DMS 273 (cell line): ENCODE results near the gene MRFAP1L1.
"Not testable (repeated sequence)": the region's sequence is repeated elsewhere in the genome, so short reads cannot be mapped to it uniquely, and the experiment has no call there.

ENCODE experiments used
- DNase-seq: peaks from one replicate; lab custom pipeline; 2025; ENCODE audit not compliant: unreplicated experiment; lab: John Stamatoyannopoulos, UW

Gene MRFAP1L1

DNA sequence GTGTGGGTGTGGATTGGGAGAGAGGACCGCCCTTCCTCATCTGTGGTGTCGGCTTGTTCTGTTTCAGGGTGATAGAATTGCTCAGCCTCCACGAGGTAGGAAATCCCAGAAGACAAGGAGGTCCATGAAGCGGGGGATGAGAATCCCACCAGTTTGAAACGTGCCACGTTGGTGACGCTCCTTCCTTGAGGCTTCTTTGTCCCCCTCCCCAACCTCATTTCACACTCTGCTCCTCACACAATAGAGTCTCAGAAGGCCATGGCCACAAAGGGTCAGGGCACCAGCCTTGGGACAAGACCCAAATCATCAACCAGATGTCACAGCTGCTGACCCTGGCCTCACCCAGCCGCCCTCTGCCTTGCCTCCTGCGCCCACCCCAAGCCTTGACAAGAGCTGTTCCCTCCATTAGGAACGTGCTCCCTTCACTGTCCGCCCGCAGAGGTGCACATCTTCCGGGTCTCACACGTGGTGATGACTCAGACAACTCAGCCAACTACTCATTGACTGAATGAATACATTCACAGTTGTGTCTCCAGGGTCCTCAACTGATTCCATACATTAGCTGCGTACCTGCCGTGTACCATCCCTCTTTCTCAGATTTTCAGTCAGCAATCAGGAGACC lies 24.6 kb upstream of the MRFAP1L1 start:
- DNase-seq: no peak

DNA sequence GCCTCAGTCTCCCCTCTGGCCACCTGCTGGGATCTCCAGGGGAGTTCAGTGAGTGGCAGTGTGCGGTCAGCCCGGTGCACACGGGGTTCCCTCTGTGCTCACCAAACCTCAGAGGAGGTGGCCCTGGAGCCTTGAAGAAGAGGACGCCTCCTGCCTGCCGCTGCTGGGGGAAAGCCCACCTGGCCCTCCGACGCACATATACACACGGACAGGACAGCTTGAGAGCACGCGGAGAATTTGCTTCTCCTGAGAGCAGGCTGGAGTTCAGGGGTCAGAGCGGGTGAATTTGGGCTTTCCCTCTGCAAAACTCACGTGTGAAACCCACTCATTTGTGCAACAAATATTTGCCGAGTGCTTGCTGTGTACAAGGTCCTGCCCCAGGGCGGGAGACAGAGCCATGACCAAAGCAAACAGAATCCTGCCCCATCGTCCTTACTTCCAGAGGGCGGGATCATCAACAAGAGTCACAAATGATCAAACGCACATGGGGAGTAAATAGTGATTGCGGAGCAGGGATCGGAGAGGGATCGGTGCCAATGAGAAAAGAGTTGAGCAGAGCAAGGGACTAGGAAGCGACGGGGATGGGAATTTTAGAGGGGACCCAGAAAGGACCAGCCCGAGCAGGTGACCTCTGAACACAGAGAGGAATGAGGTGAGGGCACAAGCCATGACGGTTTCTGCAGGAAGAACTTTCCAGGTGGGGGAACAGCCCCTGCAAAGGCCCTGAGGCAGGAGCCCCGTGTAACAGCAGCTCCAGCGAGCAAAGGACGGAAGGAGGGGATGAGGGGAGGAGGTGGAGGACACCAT lies 23.9 kb upstream of the MRFAP1L1 start:
- no peak for DNase-seq

DNA sequence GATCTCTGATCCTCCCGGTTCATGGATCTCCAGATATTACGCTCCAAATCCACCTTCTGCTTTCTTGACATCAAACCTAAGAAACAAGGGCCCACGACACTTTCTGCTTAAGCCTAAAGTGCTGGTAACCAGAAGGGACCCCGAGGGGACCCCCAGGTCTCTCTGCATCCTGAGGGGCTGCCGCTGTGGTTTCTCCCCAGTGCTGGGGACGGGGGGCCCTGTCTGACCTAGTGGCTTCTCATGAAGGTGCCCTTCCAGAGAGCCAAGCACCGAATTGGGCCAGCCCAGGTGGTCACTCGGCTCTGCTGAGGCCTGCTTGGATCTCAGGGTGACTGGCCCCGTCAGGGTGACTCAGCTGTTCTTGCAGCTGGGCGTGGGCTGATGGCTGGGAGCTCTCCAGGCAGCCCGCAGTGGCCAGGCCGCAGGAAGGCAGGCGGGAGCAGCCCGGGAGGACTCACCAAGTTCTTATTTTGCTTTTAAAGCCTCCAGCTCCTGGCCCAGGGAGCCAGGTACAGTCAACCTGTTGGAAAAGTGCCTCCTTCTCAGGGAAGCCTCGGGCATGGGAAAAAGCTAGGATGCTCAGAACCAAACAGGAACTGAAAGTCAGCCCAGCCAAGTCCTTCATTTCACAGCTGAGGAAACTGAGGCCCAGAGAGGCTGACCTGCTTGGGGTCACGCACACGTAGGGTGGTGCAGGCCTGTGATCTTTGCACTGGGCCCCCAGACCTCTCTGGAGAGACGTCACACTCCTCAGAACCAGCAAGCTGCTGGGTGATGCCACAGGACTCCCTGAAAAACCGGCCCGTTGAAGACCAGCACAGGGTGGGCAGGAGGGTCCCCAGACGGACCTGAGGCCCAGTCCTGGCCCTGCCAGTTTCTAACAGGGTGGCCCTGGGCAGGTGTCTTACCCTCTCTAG lies 23.0 kb upstream of the MRFAP1L1 start:
- DNase-seq: no peak

DNA sequence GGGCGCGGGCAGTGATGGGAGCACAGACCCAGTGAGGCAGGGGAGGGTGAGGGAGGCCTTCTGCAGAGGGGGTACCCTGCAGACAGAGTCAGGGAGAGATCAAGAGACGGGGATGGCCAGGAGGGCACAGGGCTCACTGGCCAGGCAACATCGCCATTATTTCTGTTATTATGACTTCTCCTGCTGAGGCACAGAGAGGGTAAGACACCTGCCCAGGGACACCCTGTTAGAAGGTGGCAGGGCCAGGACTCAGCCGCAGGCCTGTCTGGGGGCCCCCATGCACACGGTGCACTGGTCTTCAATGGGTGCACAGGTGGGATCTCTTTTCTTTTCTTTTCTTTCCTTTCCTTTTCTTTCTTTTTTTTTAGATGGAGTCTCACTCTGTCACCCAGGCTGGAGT lies 22.1 kb upstream of the MRFAP1L1 start:
- DNase-seq: no peak

DNA sequence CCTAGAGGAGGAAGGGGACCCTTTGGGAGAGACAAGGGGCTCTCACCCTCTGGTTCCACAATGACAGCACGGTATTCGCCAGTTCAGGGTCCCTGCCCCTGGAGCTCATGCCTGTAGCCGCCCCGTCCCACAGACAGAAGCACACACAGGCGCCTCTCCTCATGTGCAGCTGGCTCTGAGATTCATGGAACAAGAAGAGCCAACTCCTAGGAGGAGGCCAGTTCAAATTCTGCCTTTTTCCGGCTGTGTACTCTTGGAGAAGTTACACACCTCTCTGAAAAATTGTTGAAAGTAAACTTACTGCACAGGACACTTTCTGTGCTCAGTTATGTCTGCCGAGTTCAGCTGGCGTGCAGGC lies 21.6 kb upstream of the MRFAP1L1 start:
- DNase-seq: no peak

DNA sequence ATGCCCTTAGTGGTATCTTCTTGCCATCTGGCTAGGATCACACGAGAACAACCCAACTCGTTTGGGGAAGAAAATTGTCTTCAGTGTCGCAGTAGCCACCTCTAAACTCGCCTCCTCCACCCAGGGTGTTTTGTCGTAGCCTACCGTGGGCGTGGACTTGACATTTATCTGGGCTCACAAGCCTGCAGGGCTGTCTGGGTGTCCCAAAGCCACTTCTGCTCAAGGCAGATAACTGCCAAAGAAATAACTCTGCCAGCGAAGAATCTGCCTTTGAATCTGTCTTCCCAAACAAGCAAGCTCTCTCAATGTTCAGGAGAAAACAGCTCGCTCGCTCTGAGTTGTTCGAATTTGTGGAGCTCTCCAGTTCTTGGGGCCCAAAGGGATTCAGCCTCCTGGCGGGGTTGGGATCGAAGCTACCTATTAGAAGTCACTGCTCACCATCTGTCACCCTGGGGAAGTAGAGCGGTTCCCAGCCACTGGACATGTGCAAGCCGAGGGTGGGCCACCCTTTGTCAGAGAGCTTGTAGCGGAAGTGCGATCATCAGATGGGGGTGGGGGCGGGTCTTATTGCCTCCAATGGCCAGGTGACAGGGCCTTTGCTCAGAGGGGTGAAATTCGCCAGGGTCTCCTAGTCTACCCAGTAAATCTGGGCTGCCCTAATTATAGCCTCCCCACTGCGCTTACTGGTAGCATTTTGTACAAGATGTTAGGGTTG lies 21.1 kb upstream of the MRFAP1L1 start:
- peak; percentile 39 for DNase-seq

DNA sequence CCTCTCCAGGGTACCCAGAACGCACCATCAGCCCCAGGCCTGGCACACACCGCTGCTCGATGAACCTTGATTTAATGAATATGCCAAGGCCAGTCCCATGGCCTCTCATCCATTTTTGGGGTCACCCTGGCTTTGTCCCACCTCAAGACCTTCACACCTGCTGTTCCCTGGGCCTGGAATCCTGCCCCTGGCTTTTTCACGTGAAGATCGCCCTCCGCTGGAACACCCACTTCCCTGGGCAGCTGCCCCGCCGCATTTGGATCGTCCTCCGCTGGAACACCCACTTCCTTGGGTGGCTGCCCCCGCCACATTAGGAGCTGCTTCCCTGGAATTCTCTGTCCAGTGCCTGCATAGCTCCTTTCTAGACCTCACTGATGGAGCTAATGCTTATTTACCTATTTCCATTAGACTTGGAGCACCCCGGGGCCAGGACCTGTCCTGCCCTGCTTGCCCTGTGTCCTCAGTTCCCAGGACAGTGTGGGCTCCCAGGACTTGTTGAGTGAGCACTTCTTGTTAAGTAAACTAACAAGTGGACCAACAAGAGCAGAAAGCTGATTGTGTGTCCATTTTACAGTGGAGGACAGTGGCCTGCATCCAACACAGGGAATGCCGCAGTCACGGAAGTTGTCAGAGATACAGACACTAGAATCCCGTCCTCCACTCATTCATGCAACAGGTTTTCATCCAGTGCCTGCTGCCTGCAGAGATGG lies 18.8 kb upstream of the MRFAP1L1 start:
- no peak for DNase-seq

DNA sequence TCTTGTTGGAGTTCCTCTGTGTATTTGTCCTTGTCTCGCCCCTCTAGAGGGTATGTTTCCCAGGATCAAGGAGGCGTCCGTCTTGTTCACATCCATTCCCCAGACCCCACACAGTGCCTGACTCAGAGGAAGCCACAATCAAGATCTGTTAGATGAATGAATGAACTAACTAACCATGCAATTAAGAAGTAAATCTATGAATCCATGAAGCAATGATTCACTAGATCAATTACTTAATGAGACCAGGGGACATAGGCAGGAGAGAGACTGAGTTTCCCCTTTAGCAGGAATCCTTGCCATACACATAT lies 18.2 kb upstream of the MRFAP1L1 start:
- DNase-seq: no peak

DNA sequence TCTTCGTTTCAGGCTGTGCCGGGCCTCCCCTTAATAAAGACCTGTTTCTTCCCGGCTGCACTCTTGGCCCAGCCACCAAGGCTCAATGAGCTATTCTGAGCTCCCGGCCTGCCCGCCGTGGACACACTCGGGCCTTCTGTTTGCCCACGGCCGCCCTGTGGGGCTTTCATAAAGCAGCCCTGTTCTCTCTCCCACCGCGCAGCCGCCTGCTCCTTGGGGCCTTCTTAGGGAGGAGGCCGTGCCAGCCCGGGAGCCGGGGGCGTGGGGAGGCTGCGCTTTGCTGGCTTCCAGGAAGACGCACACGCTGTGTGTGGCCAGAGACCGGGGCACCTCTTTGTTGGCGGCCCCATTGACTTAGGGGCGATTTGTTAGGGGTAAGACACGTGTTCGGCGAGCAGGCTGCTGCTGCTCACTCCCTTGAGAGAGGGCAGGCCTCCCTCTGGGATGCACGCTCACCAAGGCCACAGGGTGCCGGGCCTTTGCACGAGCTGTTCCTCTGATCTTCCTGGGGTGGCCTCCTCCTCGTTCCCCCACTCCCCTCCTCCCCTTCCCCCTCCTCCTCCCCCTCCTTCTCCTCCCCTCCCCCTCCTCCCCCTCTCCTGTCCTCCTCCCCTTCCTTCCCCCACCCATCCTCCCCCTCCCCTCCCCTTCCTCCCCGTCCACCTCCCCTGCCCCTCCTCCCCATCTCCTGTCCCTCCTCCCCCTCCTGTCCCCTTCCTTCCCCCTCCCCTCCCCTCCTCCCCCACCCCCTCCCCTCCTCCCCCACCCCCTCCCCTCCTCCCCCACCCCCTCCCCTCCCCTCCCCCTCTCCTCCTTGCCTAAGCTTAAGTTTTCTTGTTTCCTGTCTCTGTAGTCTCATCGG lies 17.6 kb upstream of the MRFAP1L1 start:
- no peak for DNase-seq

DNA sequence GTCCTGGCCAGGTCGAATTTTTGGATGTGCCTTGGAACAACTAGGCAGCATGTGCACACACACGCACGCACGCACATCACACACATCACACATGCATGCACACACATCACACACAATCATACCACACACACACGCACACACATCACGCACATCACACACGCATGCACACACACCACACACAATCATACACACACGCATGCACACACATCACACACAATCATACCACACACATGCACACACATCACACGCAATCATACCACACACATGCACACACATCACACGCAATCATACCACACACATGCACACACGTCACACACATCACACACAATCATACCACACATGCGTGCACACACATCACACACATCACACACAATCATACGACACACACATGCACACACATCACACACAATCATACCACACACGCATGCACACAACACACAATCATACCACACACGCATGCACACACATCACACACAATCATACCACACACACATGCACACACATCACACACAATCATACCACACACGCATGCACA lies 15.8 kb upstream of the MRFAP1L1 start:
- DNase-seq: not testable (repeated sequence)

DNA sequence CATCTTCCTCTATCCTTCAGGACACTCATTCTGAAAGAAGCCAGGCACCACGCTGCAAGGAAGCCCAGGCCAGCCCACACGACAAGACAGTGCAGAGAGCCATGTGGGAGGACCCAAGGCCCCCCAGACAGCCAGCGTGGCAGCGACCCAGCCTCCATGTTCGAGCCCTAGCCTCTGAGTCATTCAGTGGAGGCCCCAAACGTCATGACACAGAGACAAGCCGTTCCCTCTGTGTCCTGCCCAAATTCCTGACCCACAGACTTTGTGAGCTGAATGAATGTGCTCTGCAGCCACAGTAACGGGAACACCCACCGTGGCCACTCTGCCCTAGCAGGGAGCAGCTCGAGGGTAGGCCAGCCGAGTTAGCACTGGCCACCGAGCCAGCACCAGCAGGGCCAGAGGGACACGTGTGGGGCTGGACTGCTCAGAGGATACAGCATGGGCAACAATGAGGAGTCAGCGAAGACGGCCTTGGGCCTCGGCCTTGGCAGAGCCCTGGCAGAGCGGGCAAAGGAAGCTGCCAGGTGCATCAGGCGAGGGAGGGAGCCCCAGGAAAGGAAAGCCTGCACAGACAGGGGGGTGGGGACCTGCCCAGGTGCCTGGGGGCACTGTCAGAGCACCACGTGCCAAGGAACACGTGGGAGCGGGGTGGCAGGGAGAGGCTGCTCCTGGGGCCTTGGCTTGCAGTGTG lies 14.9 kb upstream of the MRFAP1L1 start:
- no peak for DNase-seq

DNA sequence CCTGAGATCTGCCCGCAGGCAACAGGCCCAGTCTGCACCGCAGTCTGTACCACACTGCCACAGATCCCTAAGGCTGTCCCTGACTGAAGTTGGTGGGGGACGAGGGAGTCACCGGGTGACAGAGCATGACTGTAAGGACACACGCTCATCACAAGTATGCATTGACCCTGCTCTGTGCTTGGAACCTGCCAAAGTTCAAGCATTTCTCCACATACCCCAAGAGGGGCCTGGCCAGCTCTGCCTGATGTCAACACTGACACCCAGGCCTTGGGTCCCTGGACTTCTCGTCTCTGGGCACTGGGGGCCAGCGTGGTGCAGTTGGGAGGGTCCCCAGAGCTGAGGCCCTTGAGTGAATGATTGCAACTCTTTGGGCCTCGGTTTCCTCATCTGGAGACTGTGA lies 14.2 kb upstream of the MRFAP1L1 start:
- DNase-seq: no peak

DNA sequence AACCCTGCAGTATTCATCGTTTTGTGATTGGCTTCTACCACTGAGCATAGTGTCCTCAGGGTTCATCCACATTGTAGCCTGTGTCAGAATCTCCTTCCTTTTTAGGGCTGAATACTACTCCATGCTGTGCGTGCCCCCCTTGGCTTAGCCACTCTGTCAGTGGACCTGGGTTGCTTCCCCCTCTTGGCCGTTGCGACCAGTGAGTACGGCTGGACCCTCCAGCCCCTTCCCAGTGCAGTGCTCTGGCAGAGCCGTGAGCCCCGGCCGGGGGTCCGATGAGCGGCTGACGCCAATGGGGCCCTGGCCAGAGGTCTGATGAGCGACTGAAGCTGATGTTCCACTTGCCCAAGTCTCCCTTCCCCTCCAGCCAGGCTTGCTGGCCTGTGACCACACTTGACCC lies 13.2 kb upstream of the MRFAP1L1 start:
- no peak for DNase-seq

DNA sequence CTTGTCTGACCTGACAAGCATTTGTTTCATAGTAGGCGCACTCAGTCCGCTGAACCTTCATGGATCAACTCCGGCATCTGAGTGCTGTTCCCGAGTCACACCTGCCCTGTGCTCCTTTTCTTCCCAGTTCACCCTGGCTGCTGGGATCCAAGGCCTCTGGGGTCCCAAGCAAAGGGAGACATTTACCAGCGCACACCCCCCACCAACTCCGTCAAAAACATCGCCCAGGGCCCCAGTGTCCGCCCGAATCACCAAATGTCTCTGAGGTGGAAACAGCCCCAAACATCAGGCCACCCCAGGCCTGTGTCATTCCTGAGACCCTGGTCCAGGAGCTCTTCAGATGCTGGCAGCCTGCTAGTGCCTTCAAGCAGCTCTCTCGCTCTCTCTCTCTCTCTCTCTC lies 11.5 kb upstream of the MRFAP1L1 start:
- DNase-seq: no peak

DNA sequence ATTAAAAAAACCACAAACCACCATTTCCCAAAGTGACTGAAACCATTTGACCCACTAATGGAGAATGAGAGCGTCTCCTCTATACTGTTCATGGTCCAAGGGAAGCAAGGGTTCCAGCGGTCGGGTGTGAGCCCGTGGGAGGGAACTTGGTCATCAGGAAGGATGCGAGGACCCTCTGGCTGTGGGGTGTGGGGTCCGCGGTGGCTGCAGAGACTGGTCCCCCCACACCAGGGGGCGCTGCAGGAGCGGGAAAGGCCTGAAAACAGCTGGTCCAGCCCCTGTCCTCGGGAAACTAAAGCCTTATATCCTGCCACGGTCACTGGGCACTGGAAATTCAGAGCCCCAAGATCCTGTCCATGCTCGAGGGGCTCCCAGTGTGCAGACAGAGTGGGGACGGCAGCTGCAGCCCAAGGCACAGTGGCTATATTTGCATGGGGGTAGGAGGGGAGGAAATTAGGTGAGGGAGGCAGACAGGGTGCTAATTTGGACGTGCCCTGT lies 10.6 kb upstream of the MRFAP1L1 start:
- peak; percentile 81 for DNase-seq

DNA sequence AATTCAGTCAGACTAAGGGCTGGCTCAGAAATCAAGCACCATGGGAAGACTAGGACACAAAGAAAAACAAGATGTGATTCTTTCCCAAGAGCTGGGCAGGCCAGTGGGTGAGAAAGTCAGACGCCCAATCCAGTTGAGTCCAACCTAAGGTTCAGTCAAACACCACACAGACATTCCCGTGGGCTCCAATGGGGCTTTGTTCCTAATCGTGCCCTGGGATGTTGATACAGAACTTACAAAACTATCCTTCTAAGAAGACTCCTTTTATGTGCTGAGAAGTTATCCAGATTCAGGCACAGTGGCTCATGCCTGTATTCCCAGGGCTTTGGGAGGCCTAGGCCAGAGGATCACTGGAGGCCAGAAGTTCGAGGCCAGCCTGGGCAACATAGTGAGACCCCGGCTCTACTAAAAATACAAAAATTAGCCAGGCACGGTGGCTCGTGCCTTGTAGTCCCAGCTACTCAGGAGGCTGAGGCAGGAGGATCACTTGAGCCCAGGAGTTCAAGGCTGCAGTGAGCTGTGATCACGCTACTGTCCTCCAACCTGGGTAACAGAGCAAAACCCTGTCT lies 10.0 kb upstream of the MRFAP1L1 start:
- DNase-seq: no peak

DNA sequence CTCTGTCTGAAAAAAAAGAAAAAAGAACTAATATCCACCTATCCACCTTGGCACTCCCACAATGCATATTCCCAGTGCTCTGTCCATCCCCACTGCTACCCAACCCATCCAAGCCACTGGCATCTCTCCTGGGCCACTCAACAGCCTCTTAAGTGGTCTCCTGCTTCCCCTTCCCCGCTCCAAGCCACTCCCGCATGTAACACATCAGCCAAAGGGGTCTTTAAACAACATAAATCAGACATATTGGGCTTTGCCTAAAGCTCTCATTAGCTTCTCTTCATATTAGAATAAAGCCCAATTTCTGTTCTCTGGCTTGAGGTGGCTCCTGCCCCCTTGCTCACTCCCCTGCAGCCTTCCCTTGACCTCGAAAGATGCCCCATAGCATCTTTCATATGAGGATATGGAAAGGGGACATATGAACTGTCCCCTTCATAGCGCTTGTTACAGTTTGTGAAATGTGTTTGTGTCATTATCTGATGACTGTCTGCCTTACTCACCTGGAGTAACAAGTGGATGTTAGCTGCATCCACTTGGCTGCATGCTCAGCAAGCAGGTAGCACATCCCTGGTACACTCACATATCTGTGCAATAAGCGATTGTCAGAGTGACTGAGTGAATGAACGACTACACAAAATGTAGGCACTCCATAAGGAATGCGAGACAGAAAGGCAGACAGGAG lies 9.4 kb upstream of the MRFAP1L1 start:
- no peak for DNase-seq
